HEK293 (cell line): ENCODE data around the gene NCKAP5.

Experiments used
- CTCF ChIP-seq: fragments of 450-650 bp; formaldehyde crosslinking; IDR thresholded peaks from 2 replicates; pipeline ENCODE4 v1.5.1; 2016; ENCODE audit warnings: missing biosample characterization, missing genetic modification characterization
- ZBTB8A ChIP-seq: fragments of 450-650 bp; formaldehyde crosslinking; IDR thresholded peaks from 2 replicates; pipeline ENCODE4 v1.5.1; 2016; ENCODE audit warnings: missing biosample characterization, missing genetic modification characterization
- ZFP69B ChIP-seq: fragments of 450-650 bp; formaldehyde crosslinking; IDR thresholded peaks from 2 replicates; pipeline ENCODE4 v1.5.1; 2016; ENCODE audit warnings: missing biosample characterization, missing genetic modification characterization
- ZNF157 ChIP-seq: fragments of 450-650 bp; formaldehyde crosslinking; IDR thresholded peaks from 2 replicates; pipeline ENCODE4 v1.5.1; 2016; ENCODE audit warnings: missing biosample characterization, missing genetic modification characterization
- ZNF335 ChIP-seq: fragments of 450-650 bp; formaldehyde crosslinking; conservative IDR thresholded peaks from 2 replicates; pipeline ENCODE4 v1.5.1; 2016; ENCODE audit warnings: missing biosample characterization, missing genetic modification characterization
- ZNF518A ChIP-seq: fragments of 450-650 bp; formaldehyde crosslinking; conservative IDR thresholded peaks from 2 replicates; pipeline ENCODE4 v1.5.1; 2016; ENCODE audit warnings: low read depth, missing biosample characterization, missing genetic modification characterization
- ZNF580 ChIP-seq: fragments of 450-650 bp; formaldehyde crosslinking; IDR thresholded peaks from 2 replicates; pipeline ENCODE4 v1.5.1; 2016; ENCODE audit warnings: missing biosample characterization, missing genetic modification characterization
- ZNF701 ChIP-seq: fragments of 450-650 bp; formaldehyde crosslinking; IDR thresholded peaks from 2 replicates; pipeline ENCODE4 v1.5.1; 2016; ENCODE audit warnings: missing biosample characterization, missing genetic modification characterization
- ZNF747 ChIP-seq: fragments of 450-650 bp; formaldehyde crosslinking; IDR thresholded peaks from 2 replicates; pipeline ENCODE4 v1.5.1; 2016; ENCODE audit warnings: missing biosample characterization, missing genetic modification characterization

GRCh38 chr2:133509777-133510176, 58.5 kb downstream of the NCKAP5 start:
- TF ChIP-seq ZNF335 (tag by site-specific recombination) (no peak), ZNF701 (tag by site-specific recombination) (no peak), ZNF157 (tag by site-specific recombination) (no peak), CTCF (no peak), ZBTB8A (tag by site-specific recombination) (no peak), ZNF580 (tag by site-specific recombination) (no peak), ZFP69B (no peak), ZNF518A (tag by site-specific recombination) (no peak), ZNF747 (tag by site-specific recombination) (no peak)
